Tongue (tissue), 2 donors: ENCODE results near the gene MYL6B. TPM values are rescaled to one million over a fixed set of nuclear protein-coding genes. Genes with fewer than 3 reads are reported as not detected.
"Not testable (repeated sequence)": the region's sequence is repeated elsewhere in the genome, so short reads cannot be mapped to it uniquely, and the experiment has no call there.

ENCODE experiments used
- DNase-seq: peaks from one replicate; pipeline ENCODE4 v3.0.0-alpha.2; 2015
- total RNA-seq: library from RNA; depleted of rRNA; stranded (reverse); fragments of >200 nt; gene quantifications from one replicate; pipeline ENCODE4 v1.2.3, GENCODE V29; 2014

The MYL6B gene
- total RNA-seq: 136 TPM

DNA sequence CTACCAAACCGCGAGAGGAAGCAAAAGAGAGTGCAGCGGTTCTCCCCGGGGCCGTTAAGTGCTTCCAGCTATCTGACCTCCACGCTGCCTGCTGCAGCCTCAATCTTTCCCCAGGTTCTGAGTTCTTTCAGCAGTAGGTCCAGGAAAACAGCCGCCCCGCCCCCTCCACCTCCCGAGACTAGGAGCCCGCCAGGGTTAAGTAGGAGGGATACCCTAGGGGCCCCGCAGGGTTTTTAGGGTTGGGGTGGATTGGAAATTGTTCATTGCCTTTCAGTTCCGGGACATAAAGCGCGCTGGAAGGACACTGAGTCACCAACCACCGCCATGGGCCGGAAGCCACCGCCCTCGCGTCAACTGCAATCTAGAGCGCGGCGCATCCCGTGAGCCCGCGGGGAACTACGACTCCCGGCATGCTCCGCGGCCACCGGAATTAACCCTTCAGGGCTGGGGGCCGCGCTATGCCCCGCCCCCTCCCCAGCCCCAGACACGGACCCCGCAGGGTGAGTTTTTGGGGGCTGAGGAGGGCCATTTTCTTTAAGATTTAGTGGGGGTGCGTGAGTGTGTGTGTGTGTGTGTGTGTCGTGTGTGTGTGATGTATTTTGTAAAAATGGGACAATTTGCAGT lies at the start of gene MYL6B:
Gene MYL6B (plus strand): TSS at position 456 of the 624 bp plus-strand sequence. CDS start 1,332 bp downstream, outside the sequence.
- DNase-seq: peak; percentile 97

DNA sequence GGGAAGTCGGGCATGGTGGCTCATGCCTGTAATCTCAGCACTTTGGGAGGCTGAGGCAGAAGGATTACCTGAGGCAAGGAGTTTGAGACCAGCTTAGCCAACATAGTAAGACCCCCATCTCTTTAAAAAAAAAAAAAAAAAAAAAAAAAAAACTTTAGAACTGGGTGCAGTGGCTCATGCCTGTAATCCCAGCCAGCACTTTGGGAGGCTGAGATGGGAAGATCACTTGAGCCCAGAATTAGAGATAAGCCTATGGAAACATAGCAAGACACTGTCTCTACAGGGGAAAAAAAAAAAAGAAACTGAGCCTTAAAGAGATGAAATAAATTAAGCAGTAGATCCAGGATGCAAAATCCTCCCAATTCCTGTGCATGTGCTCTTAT lies 49.7 kb upstream of the MYL6B start:
- DNase-seq: no peak

DNA sequence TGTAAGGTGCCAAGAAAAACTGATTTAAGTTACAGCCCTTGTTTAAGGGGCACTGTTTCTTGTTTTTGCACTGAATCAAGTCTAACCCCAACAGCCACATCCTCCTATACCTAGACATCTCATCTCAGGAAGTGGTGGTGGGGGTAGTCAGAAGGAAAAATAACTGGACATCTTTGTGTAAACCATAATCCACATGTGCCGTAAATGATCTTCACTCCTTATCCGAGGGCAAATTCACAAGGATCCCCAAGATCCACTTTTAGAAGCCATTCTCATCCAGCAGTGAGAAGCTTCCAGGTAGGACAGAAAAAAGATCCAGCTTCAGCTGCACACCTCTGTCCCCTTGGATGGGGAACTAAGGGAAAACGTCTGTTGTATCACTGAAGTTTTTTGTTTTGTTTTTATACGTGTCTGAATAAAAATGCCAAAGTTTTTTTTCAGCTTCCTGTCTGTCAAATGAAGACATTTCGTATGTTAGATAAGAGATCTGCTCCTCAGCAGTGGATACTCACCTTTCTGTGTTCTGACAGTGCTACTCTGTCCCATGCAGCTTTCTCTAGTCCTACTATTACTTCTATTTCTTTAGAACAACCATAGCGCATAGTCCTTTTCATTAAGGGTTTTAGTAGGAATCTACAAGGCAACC lies 49.2 kb upstream of the MYL6B start:
- DNase-seq: no peak

DNA sequence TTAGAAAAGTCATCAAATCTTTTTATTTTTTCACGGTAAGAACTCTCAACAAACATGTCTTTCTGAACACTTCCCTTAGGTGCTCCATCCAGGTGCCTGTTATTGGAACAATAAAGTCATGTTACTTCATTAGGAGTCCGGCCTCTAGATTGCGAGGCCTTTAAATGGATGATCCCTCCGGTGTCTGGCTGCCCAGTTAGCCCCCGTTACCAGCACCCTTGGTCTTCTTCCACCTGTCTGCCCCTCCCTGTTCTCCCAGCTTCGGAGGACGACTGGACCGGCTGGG lies 48.6 kb upstream of the MYL6B start:
- DNase-seq: no peak

DNA sequence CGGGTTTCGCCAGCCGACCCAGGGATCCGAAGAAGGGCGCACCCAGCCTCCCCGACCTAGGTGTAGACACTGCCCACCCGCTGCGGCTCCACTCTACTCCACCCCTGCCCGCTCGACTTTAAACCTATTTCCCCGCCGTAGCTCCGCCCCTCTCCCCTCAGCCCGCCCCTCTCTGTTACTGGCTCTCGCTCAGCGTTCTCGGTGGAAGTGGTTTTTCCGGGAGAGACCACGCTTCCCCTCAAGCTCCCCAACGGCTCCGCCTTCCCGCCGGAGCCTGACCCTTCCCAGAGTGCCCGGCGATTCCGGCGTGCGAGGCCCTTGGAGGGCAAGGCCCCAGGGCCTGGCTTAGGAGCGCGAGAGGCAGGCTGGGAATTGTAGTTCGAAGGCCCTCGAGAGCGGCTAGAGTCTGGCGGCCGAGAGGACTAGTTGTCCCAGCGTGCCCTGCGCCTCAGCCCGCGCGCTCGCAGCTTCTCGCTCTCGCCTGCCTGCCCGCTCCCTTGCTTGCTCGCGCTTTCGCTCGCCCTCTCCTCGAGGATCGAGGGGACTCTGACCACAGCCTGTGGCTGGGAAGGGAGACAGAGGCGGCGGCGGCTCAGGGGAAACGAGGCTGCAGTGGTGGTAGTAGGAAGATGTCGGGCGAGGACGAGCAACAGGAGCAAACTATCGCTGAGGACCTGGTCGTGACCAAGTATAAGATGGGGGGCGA lies 48.1 kb upstream of the MYL6B start, which contains the start of gene PA2G4:
Gene PA2G4 (plus strand): TSS at position 451 of the 706 bp plus-strand sequence. CDS start 179 bp downstream, at position 630.
- peak; percentile 99 for DNase-seq

DNA sequence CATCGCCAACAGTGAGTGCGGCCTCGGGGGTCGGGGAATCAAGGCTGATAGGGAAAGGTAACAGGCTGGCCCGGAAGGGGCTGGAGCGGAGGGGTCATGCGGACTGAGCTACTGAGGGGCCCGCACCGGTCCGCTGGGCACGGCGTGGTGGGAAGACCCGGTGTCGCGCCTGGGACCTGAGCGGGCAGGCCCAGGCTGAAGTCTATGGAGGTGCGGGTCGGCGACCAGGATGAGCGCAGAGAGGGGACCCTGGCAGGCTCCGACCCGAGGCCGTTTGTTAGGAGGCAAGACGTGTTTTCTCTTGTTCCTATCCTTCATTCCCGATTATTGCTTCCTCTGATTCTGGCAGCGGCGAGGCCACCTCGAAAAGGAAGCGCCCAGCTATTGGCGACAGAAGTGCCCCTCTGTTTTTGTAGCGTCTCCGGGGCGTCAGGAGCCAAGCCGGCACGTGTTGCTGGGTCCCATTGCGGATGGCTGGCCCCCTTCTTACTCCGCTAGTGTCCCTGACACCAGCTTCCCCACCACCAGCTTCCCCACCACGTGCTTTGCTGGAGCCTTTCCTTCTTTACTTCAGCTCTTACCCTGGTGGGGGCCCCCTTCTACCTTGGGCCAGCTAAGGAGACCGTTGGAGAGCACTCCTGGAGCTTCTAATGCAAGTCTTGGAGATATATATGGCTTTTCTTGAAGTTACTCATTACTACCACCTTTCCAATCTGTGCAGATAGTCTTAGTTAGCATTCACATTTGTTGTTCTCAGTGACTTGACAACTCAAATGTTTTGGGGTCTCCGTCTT lies 47.4 kb upstream of the MYL6B start:
- peak; percentile 28 for DNase-seq

DNA sequence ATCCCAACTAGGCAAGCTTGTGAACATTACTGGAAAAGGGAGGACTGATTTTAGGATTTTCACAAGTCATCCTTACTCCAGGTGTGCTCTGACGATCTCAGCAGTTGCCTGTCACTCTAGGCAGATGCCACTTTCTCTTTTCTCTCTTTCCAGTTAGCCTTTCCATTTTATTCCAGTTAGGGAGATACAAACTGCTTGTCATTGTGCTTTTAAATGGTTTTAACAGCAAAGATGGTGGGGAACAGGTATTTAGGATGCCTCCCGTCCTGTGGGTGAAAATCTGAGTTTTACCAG lies 46.8 kb upstream of the MYL6B start:
- DNase-seq: no peak

DNA sequence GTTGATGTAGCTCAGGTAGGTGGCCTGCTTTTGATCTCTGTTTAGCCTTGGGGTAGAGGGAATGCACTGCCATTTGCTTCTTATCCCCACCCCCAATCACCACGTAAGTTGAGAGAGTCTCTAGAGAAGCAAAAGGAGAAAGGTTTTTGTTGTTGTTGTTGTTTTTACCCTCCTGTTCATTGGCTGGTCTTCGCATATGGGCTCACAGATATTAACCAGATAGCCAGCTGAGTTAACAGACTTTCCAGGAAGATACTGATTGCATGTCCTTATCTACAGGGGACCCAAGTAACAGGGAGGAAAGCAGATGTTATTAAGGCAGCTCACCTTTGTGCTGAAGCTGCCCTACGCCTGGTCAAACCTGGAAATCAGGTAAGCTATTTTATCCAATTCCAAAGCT lies 45.1 kb upstream of the MYL6B start:
- no peak for DNase-seq

DNA sequence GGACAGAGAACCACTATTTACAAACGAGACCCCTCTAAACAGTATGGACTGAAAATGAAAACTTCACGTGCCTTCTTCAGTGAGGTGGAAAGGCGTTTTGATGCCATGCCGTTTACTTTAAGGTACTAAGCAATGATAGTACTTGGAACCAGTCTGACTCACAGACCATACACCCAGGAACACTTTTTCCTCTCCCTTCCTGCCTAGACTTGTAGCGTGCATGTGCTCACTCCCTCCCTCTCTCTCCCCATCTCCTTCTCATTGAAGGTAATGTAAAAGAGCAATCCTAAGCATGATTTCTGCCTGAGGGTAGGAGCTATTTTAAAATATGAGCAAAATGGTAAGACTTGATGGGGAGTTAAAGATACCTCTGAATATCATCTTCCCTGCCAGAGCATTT lies 41.8 kb upstream of the MYL6B start:
- no peak for DNase-seq

DNA sequence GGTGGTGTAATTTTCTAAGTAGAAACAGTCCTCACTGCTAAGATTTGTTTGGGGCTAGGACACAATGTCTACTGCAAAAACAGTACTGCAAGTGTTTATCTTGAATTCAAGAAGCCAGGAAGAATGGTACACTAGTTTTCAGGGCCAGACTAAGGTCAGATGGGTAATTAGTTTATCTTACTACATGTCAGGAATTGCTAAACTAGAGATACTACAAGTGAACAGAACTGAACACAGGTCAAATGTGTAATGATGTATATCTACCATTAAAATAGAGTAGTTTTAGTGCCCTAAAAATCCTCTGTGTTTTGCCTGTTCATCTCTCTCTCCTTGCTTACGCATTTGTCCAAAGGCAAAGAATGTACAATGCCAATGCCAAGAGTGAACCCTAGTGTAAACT lies 38.3 kb upstream of the MYL6B start:
- no peak for DNase-seq

DNA sequence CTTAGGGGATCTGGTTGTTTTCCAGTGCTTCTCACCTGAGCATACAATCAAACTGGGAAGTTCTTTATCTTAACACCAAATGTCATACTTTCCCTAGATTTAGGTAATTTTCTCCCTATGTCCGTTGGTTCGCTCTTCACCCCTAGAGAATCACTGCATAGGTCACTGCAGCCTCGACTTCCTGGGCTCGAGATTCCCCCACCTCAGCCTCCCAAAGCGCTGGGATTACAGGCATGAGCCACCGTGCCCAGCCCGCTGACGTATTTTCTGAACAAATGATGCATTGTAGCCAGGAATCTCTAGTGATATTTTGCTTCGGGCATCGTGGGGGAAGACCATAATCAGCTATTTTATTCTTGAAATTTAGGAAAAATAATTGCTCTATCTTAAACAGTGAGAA lies 37.1 kb upstream of the MYL6B start:
- peak; percentile 48 for DNase-seq

DNA sequence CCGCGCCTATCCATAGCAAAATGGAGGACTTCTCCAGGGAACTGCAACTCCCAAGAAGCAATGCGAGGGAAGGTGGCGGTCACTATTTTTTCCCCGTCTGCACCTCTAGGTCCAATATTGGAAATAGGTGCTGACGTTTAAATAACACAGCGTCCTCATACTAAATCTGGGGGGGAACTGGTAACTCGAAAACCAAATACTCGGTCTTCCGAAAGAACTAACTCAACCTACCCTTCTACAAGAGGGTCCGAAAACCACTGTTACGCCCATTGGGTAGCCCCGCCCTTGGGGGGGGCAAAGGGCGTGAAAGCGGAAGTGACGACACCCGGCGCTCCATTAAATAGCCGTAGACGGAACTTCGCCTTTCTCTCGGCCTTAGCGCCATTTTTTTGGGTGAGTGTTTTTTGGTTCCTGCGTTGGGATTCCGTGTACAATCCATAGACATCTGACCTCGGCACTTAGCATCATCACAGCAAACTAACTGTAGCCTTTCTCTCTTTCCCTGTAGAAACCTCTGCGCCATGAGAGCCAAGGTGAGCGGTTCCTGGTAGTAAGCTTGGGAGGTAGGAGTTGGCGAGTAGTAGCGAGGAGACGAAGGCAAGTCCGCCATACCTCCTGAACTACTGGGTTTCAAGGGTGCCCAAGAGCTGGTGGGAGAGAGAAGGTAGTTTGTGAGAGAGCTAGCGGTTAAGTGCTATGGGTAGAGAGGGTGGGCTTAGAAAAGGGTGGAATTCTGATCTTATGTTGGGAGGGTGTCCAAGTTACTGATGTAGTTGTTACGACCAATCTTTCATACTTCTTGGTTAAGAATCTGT lies 35.9 kb upstream of the MYL6B start, which contains the start of gene RPL41:
Gene RPL41 (plus strand): TSS at position 367 of the 815 bp plus-strand sequence.
- DNase-seq: peak; percentile 99

DNA sequence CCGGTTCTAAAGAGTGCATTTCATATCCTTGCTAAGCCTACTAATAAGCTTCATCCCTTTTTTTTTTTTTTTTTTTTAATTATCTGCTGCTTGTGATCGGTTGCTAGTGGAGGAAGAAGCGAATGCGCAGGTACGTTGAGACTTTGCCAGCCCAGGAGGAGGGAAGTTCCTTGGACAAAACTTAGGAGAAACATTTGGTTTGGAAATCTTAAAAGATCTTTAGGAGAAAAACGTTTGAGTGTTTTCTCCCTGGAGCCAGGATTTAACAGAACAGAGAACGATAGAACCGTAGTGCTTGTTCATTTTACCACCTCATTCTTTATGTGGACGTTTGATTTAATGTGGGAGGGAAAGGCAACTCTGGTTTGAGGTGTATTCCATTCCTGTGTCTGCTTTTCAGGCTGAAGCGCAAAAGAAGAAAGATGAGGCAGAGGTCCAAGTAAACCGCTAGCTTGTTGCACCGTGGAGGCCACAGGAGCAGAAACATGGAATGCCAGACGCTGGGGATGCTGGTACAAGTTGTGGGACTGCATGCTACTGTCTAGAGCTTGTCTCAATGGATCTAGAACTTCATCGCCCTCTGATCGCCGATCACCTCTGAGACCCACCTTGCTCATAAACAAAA lies 35.2 kb upstream of the MYL6B start:
- DNase-seq: not testable (repeated sequence)

DNA sequence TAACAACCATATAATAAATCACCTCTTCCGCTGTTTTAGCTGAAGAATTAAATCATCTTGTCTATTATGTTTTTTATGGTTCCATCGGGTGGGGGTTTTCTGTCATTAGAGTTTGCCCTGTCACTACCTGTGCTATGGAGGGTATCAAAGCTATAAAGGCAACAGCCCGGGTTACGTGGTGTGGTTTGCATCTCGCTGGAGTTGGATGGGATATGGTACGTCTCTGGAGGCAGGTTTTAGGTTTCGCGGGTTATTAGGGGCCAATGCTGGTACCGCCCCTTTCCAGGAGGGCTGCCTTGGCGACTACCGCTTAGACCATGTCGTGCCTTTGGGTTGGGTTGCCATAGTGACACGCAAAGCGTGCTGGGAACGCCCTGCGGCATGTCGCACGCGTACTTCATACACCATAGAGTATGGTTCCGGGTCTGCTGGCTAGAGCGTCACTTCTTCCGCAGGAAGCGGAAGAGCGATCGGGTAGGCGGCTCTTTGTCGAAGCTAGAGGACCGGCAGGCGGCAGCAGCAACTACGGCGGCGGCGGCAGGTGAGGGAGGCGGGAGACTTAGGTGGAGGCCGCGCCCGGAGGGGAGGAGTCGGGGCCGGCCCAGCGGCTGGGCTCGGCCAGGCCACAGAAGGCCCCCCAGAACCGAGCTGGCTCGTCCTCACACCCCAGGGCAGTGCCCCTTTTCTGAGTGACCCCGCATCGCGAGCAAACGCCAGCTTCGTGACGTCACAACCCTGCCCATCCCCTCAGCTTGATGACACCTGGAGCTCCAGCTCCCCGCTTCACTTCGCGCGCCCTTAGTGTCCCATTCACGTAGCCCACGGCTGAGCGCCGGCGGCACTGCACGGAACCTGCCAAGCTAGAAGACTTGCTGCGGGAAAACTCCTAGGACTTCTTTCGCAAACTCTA lies 34.4 kb upstream of the MYL6B start, which contains the start of gene ZC3H10:
Gene ZC3H10 (plus strand): TSS at position 489 of the 910 bp plus-strand sequence. CDS start 2,297 bp downstream, outside the sequence.
- peak; percentile 99 for DNase-seq

DNA sequence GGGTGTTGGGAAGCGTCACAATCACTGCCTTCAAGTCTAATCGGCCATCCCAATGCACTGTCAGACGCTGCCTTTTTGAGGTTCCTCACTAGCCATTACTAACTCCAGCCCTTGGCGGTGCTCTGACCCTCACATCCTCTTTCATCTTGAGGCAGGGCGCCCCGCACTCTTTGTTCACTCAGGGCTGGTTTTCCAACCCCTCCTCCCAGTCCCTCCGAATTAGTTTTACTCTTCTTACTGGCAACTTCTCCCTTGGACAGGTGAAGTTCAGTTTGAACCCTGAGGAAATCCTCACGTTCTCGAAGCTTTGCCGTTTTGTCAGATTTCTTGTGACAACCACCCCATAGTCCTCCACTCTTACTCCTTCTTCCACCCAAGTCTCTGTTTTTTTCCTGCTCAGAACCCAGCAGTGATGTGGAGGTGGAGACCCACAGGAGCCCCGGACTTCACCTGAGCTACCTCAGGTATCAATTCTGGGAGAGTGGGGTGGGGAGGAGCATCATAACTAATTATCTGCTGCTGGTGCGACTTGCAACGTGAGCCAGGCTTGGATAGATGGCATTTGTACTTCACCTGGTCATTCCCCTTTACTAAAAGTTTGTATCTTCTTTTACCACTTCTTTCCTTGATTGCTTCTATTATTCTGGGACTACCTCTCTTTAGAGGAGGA lies 33.6 kb upstream of the MYL6B start:
- DNase-seq: no peak

DNA sequence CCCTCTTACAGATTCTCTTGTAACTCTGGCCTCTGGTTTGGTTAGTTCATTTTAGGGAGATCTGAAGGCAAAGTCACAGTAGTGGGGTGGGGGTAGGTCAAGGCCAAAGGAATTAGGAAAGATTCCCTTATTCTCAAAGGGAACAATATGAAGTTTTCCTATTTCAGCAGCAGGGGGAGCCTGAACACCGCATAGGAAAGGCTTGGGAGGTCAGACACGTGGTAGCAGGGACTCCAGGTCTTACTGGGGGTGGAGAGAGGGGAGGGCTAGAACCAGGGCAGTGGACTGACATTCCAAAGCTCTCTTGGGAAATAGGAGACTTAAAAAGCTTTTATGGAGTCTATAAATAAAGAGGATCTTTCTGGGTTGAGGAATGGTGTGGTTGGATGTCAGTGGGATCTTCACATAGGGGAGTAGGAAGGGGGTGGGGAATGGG lies 33.0 kb upstream of the MYL6B start:
- peak; percentile 93 for DNase-seq

DNA sequence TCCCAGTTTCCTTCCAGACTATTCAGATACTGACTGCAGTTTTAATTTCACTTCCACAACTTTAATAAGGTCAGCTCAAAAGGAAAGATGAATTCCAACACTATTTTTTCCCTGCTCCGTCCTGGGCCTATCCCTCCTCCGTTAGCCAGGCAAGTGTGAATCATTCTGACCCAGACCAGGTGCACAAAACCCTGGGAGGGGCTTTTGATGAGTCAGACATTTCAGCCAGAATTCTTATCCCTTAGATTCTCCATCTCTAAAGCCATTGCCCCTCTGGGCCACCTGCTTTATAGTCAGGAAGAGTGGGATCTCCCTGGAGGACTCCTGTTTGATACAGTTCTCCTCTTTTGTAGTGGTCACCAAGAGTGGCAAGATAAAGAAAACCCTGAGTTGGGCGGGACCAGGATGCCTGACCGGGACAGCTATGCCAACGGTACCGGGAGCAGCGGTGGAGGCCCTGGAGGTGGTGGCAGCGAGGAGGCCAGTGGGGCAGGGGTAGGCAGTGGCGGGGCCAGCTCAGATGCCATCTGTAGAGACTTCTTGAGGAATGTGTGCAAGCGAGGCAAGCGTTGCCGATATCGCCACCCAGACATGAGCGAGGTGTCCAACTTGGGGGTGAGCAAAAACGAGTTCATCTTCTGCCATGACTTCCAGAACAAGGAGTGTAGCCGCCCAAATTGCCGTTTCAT lies 32.1 kb upstream of the MYL6B start:
- peak; percentile 19 for DNase-seq

DNA sequence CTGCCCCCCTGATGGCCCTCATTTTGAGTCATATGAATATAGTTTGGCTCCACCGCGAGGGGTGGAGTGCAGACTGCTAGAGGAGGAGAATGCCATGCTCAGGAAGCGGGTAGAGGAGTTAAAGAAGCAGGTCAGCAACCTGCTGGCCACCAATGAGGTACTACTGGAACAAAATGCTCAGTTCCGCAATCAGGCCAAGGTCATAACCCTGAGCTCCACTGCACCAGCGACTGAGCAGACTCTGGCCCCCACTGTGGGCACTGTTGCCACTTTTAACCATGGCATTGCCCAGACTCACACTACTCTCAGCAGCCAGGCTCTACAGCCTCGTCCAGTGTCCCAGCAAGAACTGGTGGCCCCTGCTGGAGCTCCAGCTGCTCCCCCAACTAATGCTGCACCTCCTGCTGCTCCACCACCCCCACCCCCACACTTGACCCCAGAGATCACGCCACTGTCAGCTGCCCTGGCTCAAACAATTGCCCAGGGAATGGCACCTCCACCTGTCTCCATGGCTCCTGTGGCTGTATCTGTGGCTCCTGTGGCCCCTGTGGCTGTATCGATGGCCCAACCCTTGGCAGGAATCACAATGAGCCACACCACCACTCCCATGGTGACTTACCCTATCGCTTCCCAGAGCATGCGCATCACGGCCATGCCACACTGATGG lies 31.1 kb upstream of the MYL6B start:
- no peak for DNase-seq
